Measurements from ENCODE around the gene SIAE. TPM values are rescaled to one million over a fixed set of nuclear protein-coding genes. Genes with fewer than 3 reads are reported as not detected.

The SIAE gene, protein sequence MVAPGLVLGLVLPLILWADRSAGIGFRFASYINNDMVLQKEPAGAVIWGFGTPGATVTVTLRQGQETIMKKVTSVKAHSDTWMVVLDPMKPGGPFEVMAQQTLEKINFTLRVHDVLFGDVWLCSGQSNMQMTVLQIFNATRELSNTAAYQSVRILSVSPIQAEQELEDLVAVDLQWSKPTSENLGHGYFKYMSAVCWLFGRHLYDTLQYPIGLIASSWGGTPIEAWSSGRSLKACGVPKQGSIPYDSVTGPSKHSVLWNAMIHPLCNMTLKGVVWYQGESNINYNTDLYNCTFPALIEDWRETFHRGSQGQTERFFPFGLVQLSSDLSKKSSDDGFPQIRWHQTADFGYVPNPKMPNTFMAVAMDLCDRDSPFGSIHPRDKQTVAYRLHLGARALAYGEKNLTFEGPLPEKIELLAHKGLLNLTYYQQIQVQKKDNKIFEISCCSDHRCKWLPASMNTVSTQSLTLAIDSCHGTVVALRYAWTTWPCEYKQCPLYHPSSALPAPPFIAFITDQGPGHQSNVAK
- total RNA-seq, result 12.3 TPM

DNA sequence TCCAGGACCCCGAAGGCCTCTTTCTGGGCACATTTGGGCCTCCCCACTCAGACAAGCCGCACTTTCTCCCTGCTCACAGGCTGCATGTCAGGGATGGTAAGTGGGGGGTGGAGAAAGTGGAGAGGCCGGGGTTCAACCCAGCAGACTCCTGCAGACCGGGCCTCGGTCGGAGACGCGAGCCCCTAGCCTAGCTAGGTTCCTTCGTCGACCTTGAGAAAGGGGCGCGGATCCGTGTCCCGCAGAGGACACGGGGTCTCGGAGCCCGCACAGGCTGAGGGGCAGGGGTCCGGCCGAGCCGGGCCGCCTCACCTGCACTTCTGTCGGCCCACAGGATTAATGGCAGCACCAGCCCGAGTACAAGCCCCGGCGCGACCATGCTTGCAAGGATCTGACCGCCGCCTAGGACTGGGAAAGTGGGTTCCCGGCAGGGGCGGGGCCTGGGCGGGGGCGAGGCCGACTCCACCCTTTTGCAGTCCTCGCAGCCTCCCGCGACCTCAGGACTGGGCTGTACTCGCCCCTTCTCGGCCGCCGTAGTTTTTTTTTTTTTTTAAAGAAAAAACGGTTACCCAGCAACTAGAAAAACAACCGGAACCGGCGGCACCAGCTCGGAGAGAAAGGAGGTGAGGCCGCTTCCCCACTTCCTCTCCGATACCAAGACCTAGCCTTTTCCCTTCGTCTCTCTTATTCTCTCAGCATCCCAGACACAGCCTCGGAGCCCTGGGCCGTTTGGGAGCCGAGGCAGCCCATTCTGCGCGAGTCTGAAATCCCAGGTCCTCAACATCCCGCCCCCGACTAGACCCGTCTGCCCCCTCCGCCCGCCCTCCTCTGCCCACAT is at the start of gene SIAE, which contains the start of gene SPA17:
SIAE (minus strand) TSS at position 407 of the 835 bp plus-strand sequence; CDS start at position 376, 31 bp downstream.
SPA17 (plus strand) TSS at position 572 of the 835 bp plus-strand sequence. CDS start 1,361 bp downstream, outside the sequence.
- DNase-seq (ENCODE audit: low spot score), result peak; percentile 95
- intact Hi-C loops (cut with DNase I), result loop anchor here (10.0 kb wide), 2 partner anchors 71 to 191 kb away; partner anchors contain the start of gene ROBO3
- peak; percentile 99 for ATAC-seq

DNA sequence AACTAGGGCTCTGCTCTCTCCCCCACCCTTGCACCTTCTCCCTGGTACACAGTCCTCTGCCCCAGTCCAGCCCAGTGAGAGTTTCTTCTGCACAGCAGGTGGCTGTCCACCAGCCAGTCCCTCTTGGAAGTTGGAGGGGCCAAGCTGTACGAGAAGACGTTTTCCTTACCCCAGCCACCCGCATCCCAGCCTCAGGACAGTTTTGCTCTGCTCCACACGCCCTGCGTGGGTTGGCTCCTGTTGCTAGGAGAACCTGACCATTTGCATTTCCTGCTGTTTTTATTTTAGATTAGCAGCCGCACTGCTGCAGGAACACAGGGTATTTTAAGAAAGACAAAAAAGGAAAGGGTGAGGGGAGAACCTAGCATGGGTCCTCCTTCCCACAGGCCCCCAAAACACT is 48.6 kb upstream of the SIAE start:
- intact Hi-C loops (cut with DNase I), result no loop called here
- DNase-seq (ENCODE audit: low spot score), result no peak
- no peak for ATAC-seq

DNA sequence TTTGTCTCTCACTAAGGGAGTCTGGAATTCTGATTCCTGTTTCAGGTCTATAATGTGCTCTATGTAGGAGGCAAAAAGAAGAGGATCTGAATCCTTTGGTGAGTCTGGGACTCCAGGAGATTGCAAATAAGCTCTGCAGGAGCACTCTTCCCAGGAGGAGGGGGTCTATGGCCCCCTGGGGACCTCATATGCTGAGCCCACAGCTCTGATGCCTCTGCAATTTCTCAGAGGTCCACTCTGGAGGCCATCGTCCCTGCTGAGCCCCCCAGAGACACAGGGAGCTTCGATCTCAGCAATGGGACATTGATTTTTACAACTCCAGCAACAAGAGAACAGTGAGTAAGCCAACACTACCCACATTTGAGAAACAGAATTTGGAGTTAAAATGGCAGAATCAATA is 46.0 kb upstream of the SIAE start:
- intact Hi-C loops (cut with DNase I), result no loop called here
- no peak for ATAC-seq
- DNase-seq (ENCODE audit: low spot score), result no peak

DNA sequence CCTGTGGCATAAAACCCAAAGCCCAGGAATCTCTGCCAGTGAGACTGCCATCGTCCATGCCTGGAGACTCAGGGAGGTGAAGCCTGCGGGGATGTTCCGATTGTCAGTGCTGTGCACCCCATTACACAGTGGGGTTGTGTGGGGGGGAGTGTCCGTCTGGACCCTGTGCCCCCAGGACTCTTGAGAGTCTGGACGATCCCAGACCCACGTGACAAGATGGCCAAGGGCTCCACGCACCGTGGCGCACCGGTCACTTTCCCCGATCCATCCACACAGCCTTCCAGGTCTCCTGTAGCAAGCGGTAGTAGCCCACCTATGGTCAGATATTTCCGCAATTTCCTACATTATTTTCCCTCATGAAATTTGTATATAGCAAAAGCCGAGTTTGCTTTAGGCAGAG is 45.3 kb upstream of the SIAE start:
- intact Hi-C loops (cut with DNase I), result no loop called here
- ATAC-seq, result no peak
- DNase-seq (ENCODE audit: low spot score), result no peak

DNA sequence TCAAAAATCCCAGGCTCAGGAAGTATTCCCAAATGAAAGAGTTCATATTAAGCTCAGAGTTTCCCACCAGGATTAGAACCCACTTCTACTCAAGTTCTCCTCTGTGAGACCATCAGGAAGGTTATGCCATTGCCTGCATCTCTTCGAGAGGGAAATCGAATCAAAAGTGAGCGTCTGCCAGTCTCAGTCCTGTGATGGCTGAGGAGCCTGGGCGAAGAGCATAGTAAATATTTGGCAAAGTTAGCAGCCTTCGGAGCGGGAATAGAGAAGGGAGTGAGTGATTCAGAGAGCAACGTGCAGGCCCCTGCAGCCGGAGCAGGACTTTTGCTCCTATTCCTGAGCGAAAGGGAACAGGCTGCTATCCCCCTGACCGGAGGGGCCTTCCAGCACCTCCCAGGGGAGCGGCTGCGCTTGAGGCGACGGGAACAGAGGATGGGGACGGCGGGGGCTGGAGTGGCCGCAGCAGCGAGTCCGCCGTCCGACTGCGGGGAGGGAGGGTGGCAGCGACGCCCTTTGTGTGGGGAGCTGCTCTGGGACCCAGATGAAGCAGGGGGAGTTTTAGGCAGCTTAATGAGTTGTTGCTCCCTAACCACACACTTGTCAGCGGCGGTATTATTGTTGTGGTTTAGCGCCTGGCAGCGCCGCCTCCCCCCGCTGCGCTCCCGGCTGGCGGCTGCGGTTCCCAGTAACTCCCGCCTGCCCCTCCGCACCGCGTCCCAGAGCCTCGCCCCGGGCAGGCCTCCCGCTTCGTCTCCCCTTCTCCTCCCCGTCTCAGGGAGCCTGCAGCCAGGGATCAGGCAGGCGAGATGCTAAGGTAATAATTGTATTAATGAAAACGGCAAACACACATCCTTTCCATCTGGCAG is 44.5 kb upstream of the SIAE start:
- intact Hi-C loops (cut with DNase I), result no loop called here
- ATAC-seq (peak; percentile 38), DNase-seq (ENCODE audit: low spot score) (no peak)

DNA sequence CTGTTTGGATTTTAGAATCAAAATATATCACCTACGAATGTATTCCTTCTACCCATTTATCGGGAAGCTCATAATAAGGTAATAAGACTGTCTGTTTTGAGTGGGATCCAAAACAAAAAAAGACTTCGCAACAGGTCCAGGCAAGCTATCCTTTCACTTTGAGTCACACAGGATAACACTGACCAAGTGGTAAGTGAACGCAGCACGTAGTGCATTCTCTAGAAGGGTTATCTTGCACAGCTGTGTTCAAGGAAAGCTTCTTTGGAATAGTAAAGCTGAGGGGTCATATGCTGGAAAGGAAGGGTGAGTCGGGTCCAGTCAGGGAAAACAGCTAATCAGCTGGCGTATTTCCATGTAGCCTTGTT is 43.9 kb upstream of the SIAE start:
- DNase-seq (ENCODE audit: low spot score) (no peak), ATAC-seq (no peak)
- intact Hi-C loops (cut with DNase I), result no loop called here

DNA sequence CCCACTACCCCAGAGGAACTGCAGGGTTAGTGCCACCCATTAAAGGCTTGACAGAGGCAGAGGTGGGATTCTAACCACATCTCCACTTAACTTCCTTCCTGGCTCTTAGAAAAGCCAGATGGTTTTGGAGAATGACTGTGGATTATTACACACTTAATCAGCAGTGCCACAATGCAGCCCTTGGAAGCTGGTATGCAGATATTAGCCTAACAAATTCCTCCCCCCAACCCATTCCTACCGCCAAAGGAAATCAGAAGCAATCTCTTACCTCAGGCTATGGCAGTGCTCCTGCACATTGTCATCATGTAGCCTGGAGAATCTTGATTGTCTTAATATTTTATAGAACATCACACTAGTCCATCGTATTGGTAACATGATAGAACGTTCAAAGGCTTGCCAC is 43.1 kb upstream of the SIAE start:
- DNase-seq (ENCODE audit: low spot score) (no peak), ATAC-seq (no peak)
- intact Hi-C loops (cut with DNase I), result no loop called here

DNA sequence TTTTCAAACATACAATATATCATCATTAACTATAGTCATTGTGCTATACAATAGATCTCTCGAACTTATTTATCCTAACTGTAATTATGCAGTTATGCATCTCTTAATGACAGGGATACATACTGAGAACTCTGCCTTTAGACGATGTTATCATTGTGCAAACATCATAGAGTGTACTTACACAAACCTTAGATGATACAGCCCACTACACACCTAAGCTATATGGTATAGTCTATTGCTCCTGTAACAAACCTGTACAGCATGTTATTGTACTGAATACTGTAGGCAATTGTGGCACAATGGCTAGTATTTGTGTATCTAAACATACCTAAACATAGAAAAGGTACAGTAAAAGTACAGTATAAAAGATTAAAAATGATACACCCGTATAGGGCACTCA is 38.9 kb upstream of the SIAE start:
- DNase-seq (ENCODE audit: low spot score) (no peak), ATAC-seq (no peak)
- intact Hi-C loops (cut with DNase I), result no loop called here

DNA sequence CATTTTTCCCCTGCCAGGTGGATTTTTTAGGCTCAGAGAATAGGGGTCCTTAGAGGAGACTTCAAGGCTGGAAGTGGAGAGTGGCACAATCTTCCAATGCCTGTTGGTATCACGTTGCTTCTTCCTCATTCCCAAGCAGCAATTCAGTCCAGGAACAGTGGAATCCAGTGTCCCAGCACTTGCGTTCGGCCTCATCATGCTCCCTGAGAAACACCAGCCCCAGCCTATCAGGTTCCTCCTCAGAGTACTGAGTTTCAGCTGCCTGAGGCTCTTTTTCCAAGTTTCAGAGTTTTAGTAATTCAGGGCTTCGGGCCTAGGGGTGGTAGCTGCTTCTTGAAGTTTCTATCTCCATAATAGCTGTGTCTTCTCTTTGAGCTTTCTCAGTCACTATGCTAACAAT is 34.3 kb upstream of the SIAE start:
- DNase-seq (ENCODE audit: low spot score) (no peak), ATAC-seq (no peak)
- intact Hi-C loops (cut with DNase I), result no loop called here

DNA sequence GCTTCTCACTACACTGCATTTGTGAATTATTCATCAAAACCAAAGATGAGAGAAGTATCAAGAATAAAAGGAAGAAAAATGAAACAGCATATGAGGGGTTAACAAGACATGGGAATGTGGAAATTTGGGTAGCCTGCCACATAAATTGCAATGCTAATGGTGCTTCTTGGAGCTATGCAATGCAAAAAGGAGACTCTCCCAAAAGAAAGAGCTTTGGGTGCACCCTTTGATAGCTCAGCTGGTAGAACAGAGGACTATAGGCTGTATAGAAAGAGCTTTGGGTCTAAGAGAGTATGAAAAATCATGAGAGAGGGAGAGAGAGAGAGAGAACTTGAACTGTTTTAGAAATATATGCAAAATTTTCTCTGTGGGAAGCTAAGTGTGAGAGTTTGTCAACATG is 26.5 kb upstream of the SIAE start:
- DNase-seq (ENCODE audit: low spot score) (no peak), ATAC-seq (no peak)
- intact Hi-C loops (cut with DNase I), result no loop called here

DNA sequence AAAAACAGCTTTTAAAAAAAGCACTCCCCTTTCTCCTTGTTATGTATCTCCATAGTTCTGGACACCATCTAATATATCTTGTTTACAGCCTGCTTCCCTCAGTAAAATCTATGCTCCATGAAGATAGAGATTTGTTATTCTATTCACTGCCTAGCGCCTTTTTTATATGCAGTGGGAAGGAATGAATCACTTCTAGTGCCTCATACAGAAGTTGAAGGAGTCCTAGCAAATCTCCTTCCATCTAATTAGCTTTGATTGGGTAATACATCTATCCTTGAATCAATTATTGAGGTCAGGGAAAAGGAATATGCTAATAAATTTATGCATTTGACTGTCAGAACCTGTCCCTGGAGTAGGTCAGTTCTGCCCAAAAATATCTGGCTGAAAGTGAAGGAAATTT is 26.0 kb upstream of the SIAE start:
- no peak for DNase-seq (ENCODE audit: low spot score)
- intact Hi-C loops (cut with DNase I), result no loop called here

DNA sequence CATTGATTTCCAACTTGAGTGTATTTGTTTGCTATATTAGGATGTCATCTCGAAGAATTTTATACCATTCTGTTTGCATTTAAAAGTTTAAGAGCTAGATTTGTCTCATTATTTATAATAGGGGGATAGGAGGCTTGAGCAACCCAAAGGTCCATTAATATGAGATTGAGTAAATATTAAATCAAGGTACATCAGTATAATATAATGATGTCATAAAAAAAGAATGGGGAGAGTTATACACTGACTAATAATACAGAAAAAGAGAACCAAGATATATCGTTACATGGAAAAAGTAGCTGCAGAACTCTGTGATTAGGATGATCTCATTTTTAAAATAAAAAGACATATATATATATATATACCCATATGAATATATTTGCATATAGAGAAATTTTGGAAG is 19.6 kb upstream of the SIAE start:
- DNase-seq (ENCODE audit: low spot score), result no peak
- intact Hi-C loops (cut with DNase I), result no loop called here
- no peak for ATAC-seq

More for the DNA sequence above, 26.0 kb upstream of the SIAE start:
- no peak for ATAC-seq

DNA sequence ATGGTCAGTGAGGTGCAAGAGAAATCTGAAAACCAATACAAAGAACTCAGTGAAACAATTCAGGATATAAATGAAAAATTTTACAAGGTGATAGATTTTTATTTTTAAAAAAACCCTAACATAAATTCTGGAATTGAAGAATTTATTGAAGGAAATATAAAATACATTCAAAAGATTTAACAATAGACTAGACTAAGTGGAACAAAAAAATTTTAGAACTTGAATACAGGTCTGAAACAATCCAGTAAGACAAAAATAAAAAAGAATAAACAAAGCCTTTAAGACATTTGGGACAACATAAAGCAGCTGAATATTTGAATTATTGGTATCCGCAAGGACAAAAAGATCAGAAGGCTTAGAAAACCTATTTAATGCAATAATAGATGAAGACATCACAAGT is 8.9 kb upstream of the SIAE start:
- ATAC-seq (no peak), DNase-seq (ENCODE audit: low spot score) (no peak)
- intact Hi-C loops (cut with DNase I), result no loop called here

DNA sequence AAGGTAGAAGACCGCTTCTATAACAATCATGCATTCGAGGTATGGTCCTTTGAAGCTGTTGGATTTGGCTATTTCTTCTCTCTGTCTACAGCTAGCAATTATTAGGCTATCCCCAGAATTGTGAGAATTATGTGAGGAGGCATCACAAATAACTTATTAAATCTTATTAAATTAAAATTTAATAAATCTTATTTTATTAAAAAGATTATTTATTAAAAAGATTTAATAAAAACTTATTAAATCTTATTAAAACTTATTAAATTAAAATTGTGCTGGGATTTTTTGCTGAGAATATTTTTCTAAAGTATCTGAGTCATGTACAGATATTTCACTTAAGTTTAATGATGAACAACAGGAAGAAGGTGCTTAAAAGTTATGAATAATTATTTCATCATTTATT is 7.9 kb upstream of the SIAE start:
- intact Hi-C loops (cut with DNase I), result no loop called here
- DNase-seq (ENCODE audit: low spot score), result no peak
- no peak for ATAC-seq

DNA sequence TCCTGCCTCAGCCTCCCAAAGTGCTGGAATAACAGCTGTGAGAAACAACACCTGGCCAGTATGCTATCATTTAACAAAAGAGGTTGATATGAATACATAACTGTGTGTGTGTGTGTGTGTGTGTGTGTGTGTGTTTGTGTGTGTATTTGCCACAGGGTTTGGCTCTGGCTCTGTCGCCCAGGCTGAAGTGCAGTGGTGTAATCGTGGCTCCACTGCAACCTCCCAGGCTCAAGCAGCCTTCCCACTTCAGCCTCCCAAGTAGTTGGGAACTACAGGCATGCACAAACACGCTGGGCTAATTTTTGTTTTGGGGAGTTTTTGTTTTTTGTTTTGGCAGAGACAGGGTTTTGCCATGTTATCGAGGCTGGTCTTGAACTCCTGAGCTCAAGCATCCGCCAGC is 4.9 kb upstream of the SIAE start:
- no peak for ATAC-seq
- intact Hi-C loops (cut with DNase I), result loop anchor here (10.0 kb wide), 2 partner anchors 66 to 186 kb away; partner anchors contain the start of gene ROBO3

DNA sequence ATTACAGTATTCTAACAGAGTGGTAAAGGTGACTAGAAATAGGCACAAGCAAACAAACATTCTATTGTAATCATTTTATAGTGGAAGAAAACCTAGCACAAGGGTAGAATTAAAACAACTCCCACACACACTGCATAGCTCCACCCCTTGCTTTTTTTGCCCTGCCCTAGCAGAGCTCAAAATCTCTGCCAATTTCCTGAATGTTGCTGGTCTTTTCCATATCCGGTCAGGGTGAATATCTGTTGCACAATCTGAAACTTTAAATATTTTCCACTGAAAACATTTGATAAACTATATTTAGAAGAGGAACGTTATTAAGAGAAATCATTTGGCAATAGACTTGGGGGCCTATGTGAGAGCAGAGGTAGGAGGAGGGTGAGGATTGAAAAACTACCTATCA is 2.8 kb upstream of the SIAE start:
- no peak for DNase-seq (ENCODE audit: low spot score)
- intact Hi-C loops (cut with DNase I), result loop anchor here (10.0 kb wide), 2 partner anchors 68 to 188 kb away; partner anchors contain the start of gene ROBO3
- ATAC-seq, result peak; percentile 38

More for the DNA sequence above, 4.9 kb upstream of the SIAE start:
- no peak for DNase-seq (ENCODE audit: low spot score)

DNA sequence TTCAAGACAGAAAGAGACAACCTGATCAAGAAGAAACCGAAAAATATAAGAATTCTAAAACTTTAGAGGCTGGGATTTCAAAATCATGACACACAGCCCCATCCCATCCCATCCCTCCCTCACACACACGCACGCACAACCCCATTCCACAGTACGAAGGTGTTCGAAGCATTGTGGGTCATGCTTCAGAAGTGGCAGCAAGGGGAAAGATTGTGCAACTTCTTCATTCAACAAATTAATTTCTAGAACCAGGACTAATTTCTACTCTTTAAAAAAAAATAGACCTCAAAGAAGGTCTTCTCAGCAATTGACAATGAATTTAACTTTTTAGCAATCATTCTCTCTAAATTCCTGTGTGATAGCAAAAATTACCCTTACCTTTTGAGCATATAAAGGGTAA is 1.0 kb upstream of the SIAE start:
- ATAC-seq, result no peak
- intact Hi-C loops (cut with DNase I), result loop anchor here (10.0 kb wide), 2 partner anchors 70 to 190 kb away; partner anchors contain the start of gene ROBO3
- DNase-seq (ENCODE audit: low spot score), result no peak

DNA sequence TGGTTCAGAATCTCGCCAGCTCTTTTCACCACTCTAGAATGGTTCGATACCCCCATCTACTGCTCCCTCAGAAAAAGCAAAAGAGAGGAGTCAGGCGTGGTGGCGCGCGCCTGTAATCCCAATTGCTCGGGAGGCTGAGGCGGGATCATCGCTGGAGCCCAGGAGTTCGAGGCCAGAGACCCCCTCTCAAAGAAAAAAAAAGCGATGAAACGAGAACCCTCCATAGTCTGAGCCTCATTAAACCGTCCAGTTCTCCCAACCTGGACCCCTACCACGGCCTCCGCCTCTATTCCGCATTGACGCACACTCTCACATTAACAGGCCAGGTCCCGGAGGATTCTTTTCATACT is 604 bp upstream of the SIAE start:
- ATAC-seq (no peak), DNase-seq (ENCODE audit: low spot score) (no peak)
- intact Hi-C loops (cut with DNase I), result loop anchor here (10.0 kb wide), 2 partner anchors 71 to 191 kb away; partner anchors contain the start of gene ROBO3

All from sciatic nerve (tissue), 2 donors.